ENCODE data around the gene MPIG6B.

Gene MPIG6B

DNA sequence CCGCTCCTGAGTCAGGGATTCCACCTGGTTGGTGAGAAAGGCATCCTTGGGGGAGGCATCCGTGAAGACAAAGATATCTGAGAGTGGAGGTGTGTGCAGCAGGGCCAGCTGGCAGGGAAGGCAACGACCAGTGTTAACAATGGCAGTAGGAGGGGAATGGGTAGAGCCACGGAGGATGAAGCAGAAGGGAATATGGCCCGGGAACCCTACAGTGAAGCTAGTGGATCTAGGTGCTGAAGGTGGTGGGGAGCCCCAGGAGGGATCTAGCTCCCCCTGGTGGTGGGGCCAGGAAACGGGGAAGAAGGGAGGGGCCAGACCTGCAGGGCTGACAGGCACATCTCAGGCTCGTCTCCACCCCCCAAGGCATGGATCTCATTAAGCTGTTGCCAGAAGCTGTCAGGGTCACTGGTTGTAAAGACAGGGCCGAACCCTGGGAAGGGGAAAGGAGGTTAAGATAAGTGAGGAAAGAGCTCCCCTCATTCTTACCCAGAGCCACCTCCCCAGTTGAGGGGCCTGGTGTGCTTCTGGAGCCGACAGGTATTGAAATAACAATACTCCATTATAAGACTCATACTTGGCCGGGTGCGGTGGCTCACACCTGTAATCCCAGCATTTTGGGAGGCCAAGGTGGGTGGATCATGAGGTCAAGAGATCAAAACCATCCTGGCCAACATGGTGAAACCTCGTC lies 46.7 kb downstream of the MPIG6B start:
- DNase-seq, result no peak

DNA sequence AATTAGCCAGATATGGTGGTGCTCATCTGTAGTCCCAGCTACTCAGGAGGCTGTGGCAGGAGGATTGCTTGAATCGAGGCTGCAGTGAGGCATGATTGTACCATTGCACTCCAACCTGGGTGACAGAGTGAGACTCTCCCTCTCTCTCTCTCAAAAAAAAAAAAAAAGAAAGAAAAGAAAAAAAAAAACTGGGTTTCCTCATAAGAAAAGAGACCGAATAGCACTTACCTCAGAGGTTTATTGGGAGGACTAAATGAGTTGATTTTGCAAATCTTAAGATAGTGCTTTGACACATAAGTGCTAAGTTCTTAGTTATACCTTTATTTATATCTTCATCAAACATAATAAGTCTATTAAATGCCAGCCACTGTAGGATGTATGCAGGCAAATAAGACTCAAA lies 47.7 kb downstream of the MPIG6B start:
- no peak for DNase-seq

DNA sequence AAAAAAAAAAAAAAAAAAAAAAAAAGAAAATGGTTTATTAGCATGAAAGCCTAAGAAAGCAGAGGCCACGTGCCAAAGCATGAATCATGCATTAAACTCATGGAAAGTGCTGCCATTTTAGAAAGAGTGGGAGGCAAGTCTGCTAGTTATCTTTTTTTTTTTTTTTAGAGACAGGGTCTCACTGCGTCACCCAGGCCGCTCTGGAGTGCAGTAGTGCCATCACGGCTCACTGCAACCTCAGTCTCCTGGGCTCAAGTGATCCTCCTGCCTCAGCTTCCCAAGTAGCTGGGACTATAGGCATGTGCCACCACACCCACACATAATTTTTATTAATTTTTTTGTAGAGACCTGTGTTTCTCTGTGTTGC lies 48.8 kb downstream of the MPIG6B start:
- no peak for DNase-seq

DNA sequence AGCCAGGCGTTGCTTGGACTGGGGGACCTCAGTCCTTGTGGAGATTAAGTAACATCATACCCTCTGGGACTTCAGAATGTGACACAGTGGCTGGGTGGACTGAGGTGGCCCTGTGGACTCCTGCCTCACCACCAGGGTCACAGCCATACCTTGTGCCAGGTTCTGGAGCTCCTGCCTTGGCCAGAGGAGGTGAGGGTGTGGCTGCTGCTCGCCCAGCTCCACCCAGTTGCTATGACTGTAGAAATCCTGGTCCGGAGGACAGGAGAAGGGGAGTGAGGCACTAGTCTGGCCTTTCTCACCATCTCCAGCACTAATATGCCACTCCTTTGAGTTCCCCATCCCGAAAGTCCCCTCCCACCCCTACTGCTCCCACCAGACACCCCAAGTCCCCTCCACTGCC lies 52.0 kb downstream of the MPIG6B start:
- no peak for DNase-seq

DNA sequence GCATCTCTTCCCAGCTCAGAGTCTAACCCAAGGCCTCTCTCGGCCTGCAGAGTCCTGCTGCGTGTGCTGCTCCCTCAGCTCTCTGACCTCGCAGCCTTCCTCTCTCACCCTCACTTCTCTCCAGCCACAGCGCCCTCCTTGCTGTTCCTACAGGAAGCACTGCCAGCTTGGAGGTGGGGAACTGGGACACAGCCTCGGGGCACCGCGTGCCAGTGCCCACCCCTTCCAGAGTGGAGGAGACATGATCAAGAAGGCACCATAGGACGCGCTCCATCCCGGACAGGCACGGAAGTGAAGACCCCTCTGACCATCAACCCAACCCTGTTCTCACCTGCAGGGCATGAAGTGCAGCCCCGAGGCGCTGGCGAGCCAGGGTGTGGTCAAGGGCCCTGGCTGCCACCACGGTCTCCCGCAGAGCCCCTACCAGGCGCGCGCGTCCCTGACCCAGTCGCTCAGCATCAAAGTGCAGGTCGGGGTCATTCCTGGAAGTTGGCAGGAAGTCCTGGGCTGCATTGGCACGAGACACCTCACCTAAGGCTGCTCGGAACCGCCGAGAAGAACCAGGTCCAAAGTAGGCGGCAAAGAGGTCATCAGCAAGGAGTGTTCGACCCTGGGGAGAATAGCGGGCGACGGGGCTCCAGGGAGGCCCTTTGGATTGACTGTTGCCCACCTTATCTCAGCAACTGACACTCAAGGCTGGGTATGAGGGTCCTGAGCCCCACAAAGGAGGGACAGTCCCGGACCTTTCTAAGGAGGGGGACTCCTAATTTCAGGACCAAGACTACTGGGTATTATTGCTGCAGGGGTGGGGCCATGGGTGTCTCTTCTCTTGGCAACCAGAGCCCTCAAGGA lies 52.7 kb downstream of the MPIG6B start:
- DNase-seq, result no peak
